Liver (tissue), 9 donors: ENCODE data around the gene IMMP1L. TPM values are rescaled to one million over a fixed set of nuclear protein-coding genes. Genes with fewer than 3 reads are reported as not detected.

Source experiments
- DNase-seq: peaks from one replicate; pipeline ENCODE4 v3.0.0-alpha.2; 2017; ENCODE audit warnings: low spot score
- H3K27ac ChIP-seq, 2 donors: one replicate each; pipeline ENCODE4 v1.7.0; 2013; ENCODE audit warnings: inconsistent platforms in 2 of 2, low read length in 2 of 2, control low read depth in 1 of 2, low read depth in 1 of 2, mild to moderate bottlenecking in 1 of 2
- H3K27me3 ChIP-seq, 4 donors: one replicate each; pipeline versions ENCODE4 v1.6.1 to v1.7.0; 2013; ENCODE audit warnings: low read length in 3 of 4, inconsistent platforms in 1 of 4, mild to moderate bottlenecking in 1 of 4, moderate library complexity in 1 of 4; ENCODE audit not compliant: control insufficient read depth in 4 of 4, insufficient read depth in 4 of 4
- H3K36me3 ChIP-seq, 4 donors: one replicate each; pipeline versions ENCODE4 v1.6.1 to v1.7.0; 2013; ENCODE audit warnings: low read length in 3 of 4, mild to moderate bottlenecking in 3 of 4, low read depth in 1 of 4, moderate library complexity in 1 of 4; ENCODE audit not compliant: control insufficient read depth in 4 of 4, insufficient read depth in 3 of 4
- H3K4me1 ChIP-seq, 4 donors: one replicate each; pipeline versions ENCODE4 v1.6.1 to v1.7.0; 2013; ENCODE audit warnings: low read length in 3 of 4, mild to moderate bottlenecking in 3 of 4, moderate library complexity in 1 of 4; ENCODE audit not compliant: control insufficient read depth in 4 of 4, insufficient read depth in 4 of 4
- H3K4me3 ChIP-seq, 3 donors: one replicate each; pipeline versions ENCODE4 v1.6.1 to v1.7.0; 2013; ENCODE audit warnings: low read length in 3 of 3, control low read depth in 1 of 3, low read depth in 1 of 3, mild to moderate bottlenecking in 1 of 3
- H3K9ac ChIP-seq, 2 donors: one replicate each; pipeline ENCODE4 v1.7.0; 2013; ENCODE audit warnings: low read length in 2 of 2, mild to moderate bottlenecking in 2 of 2, moderate library complexity in 2 of 2, control low read depth in 1 of 2, low read depth in 1 of 2
- H3K9me3 ChIP-seq, 4 donors: one replicate each; pipeline versions ENCODE4 v1.6.1 to v1.7.0; 2013; ENCODE audit warnings: low read length in 3 of 4; ENCODE audit not compliant: control insufficient read depth in 4 of 4
- ATF3 ChIP-seq: IDR thresholded peaks from 2 replicates; pipeline ENCODE4 v1.6.1; 2016; ENCODE audit warnings: antibody characterized with exemption
- CTCF ChIP-seq: fragments of 150-350 bp; IDR thresholded peaks from 2 replicates; pipeline ENCODE4 v1.5.1; 2017; ENCODE audit warnings: improper control_type of control experiment, low read depth, low read length; ENCODE audit not compliant: missing input control
- EGR1 ChIP-seq, 2 donors: IDR thresholded peaks; 2 replicates each; pipeline ENCODE4 v1.6.1; 2016 to 2018; ENCODE audit warnings: antibody characterized with exemption in 2 of 2, low read depth in 2 of 2
- FOXA1 ChIP-seq: IDR thresholded peaks from 2 replicates; pipeline ENCODE4 v1.6.1; 2016; ENCODE audit warnings: antibody characterized with exemption
- FOXA2 ChIP-seq: IDR thresholded peaks from 2 replicates; pipeline ENCODE4 v1.6.1; 2016; ENCODE audit warnings: antibody characterized with exemption
- GABPA ChIP-seq, 2 donors: IDR thresholded peaks in 1 of 2; conservative IDR thresholded peaks in 1 of 2; 2 replicates each; pipeline ENCODE4 v1.6.1; 2016; ENCODE audit warnings: antibody characterized with exemption in 2 of 2, mild to moderate bottlenecking in 1 of 2, moderate library complexity in 1 of 2
- HNF4A ChIP-seq, 2 donors: conservative IDR thresholded peaks; 2 replicates each; pipeline ENCODE4 v1.6.1; 2016; ENCODE audit warnings: antibody characterized with exemption in 2 of 2, mild to moderate bottlenecking in 2 of 2
- HNF4G ChIP-seq: IDR thresholded peaks from 2 replicates; pipeline ENCODE4 v1.6.1; 2016; ENCODE audit warnings: antibody characterized with exemption
- JUND ChIP-seq, 2 donors: IDR thresholded peaks; 2 replicates each; pipeline ENCODE4 v1.6.1; 2016; ENCODE audit warnings: antibody characterized with exemption in 2 of 2
- MAX ChIP-seq: IDR thresholded peaks from 2 replicates; pipeline ENCODE4 v1.6.1; 2016; ENCODE audit warnings: antibody characterized with exemption
- RAD21 ChIP-seq, 2 donors: IDR thresholded peaks; 2 replicates each; pipeline ENCODE4 v1.6.1; 2016; ENCODE audit warnings: antibody characterized with exemption in 2 of 2, mild to moderate bottlenecking in 2 of 2
- REST ChIP-seq: IDR thresholded peaks from 2 replicates; pipeline ENCODE4 v1.6.1; 2016; ENCODE audit warnings: antibody characterized with exemption, mild to moderate bottlenecking
- SP1 ChIP-seq: IDR thresholded peaks from 2 replicates; pipeline ENCODE4 v1.6.1; 2018; ENCODE audit warnings: antibody characterized with exemption, mild to moderate bottlenecking
- TAF1 ChIP-seq: conservative IDR thresholded peaks from 2 replicates; pipeline ENCODE4 v1.6.1; 2016; ENCODE audit warnings: antibody characterized with exemption, mild to moderate bottlenecking
- YY1 ChIP-seq: IDR thresholded peaks from 2 replicates; pipeline ENCODE4 v1.6.1; 2016; ENCODE audit warnings: antibody characterized with exemption, mild to moderate bottlenecking
- ZBTB33 ChIP-seq: IDR thresholded peaks from 2 replicates; pipeline ENCODE4 v1.6.1; 2016; ENCODE audit warnings: antibody characterized with exemption
- WGBS: extraction: QIAGEN DNeasy Blood & Tissue Kit; methylation state at CpG from one replicate; pipeline ENCODE4 v1.1.7; 2013; 5-methylcytosine and 5-hydroxymethylcytosine counted together
- polyA plus RNA-seq, 2 donors: library from polyadenylated mRNA; stranded (reverse) in 1 of 2; unstranded in 1 of 2; fragments of 200-250 nt in 1 of 2; fragments of >200 nt in 1 of 2; fragmentation: Nextera tagmentation in 1 of 2; extraction: Ambion mirVana in 1 of 2; gene quantifications; one replicate each; pipeline versions ENCODE4 v1.2.1 to v1.2.3, GENCODE V29; 2013 to 2015
- total RNA-seq, 2 donors: library from RNA; depleted of rRNA; stranded (reverse); fragments of >200 nt; gene quantifications; one replicate each; pipeline ENCODE4 v1.2.3, GENCODE V29; 2014
- donor health status: healthy.
- donor health status: healthy.
- donor health status: healthy.
- donor health status: healthy.
- donor health status: healthy.

IMMP1L gene
- total and polyA plus RNA-seq, 4 donors: 8.2 to 28.1 (median 15.2) TPM

GRCh38 chr11:31484497-31484896, 24.9 kb downstream of the IMMP1L start:
- Histone ChIP-seq H3K27me3 (no peaks in the 10 kb centered on the region), H3K4me3 (no peak overlapping the region), H3K4me1 (no peaks in the 10 kb centered on the region), H3K9me3 (no peaks in the 10 kb centered on the region), H3K27ac (no peak overlapping the region), H3K9ac (no peak overlapping the region), H3K36me3 (no peaks in the 10 kb centered on the region)
- WGBS: 89% methylated on average over 4 of the region's 4 CpGs
- TF ChIP-seq EGR1 (IDR thresholded peaks at IDR 0.05; ENCODE audit: low read depth in 2 of 2) (no peak), CTCF (no peak), ZBTB33 (no peak), FOXA1 (no peak), REST (no peak), HNF4G (no peak), HNF4A (conservative IDR thresholded peaks at IDR 0.05) (no peak), SP1 (no peak), JUND (IDR thresholded peaks at IDR 0.05) (no peak), MAX (no peak), FOXA2 (no peak)
- DNase-seq: no peak

- DNase-seq: no peak
- H3K4me3 ChIP-seq: no peak overlapping the region
Observed at GRCh38 chr11:31480930-31481329, 28.5 kb downstream of the IMMP1L start.

More at GRCh38 chr11:31480930-31481329, 28.5 kb downstream of the IMMP1L start:
- TF ChIP-seq GABPA (IDR thresholded peaks at IDR 0.05 in 1 of 2, conservative IDR thresholded peaks at IDR 0.05 in 1 of 2) (no peak), REST (no peak), TAF1 (no peak), JUND (IDR thresholded peaks at IDR 0.05) (no peak), YY1 (no peak), RAD21 (IDR thresholded peaks at IDR 0.05) (no peak), FOXA2 (no peak), HNF4G (no peak), ZBTB33 (no peak), ATF3 (no peak)
- no peaks in the 10 kb centered on the region for H3K9me3 ChIP-seq
- no peaks in the 10 kb centered on the region for H3K4me1 ChIP-seq
- no peaks in the 10 kb centered on the region for H3K36me3 ChIP-seq
- no peak overlapping the region for H3K9ac ChIP-seq
- no peak overlapping the region for H3K27ac ChIP-seq
- H3K27me3 ChIP-seq: no peaks in the 10 kb centered on the region
- WGBS: 98% methylated on average over 3 of the region's 3 CpGs
